Stimulated activated naive CD4-positive, alpha-beta T cell (primary cell): ENCODE measurements around the gene KCNG2.
"Not testable (repeated sequence)": the region's sequence is repeated elsewhere in the genome, so short reads cannot be mapped to it uniquely, and the experiment has no call there.

Source experiments
- DNase-seq, 6 experiments: peaks; one replicate each; lab custom pipeline; 2025; lab: John Stamatoyannopoulos, UW

The KCNG2 gene

DNA sequence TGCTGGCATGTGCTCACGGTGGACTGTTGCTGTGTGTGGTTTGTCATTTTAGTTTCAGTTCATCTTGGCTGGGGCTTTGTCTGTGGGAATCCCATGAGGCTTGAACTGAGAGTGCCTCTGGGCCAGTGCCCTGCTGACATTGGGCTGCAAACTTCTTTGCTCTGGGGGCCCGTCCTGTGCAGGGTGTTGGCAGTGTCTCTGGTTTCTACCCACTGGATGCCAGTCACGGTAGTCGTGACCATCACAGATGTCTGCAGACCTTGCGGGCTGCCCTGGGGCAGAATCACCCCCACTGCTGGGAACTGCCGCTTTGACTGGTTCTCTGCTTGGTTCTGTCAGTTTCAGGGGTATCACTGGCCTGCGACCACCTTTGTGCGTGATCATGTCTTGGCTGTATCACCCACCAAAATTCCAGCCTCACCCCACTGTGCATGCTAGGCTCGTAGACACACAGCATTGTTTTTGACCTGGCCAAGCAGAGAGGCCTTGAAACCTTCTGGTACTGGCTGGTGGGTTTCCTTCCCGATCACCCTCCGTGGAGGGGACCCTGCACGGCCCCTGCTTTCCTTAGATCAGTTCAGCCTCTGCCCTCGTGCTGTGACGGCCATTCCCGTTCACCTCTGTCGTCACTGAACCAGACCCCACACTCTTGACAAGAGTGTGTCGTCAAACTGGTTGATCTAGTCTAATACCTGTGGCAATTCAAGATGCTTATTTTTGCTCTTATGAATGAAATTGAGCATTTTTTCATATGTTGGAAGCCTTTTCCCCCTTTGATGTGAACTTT lies 57.6 kb downstream of the KCNG2 start:
- no peak for DNase-seq

DNA sequence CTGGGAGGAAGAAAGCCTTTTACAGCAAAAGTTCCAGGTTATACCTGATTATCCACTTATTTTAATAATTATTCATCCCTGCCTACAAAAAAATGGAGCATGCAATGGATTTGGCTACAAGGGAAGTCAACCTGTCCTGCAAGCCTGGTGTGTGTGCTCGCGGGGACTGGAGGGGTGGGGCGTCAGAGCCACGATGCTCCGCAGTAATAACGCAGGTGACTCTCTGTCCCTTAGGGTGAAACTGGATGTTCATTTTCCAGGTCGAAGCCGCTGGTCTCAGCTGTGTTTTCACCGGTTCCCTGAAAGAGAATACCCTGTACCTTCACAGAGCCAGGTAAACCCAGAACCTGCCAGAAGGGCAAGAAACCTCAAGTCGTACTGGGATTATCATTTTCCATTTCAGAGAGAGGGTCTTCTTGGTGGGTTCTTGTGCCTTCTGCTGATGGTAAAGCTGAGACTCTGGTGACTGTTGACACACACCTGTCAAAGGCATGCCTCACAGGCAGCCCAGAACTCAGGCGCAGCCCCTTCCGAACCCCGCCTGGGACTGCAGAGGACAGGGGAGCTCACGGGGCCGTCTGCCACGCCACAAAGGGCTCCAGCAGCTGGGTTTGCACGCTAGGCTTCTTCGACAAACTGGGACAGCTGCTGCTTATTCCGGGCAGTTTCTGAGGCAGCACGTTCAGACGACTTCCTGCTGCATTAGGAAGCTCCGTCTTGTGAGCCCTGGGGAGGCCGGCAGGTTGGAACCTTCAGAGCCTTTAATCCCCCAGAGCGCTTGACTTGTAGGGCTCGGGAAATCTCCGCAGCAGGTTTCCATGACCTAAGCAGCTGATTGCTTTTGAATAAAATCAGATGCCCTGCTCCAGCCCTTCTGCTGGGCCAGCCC lies 58.6 kb downstream of the KCNG2 start:
- peak in 2 of 6 experiments; percentile 5 to 7 for DNase-seq

DNA sequence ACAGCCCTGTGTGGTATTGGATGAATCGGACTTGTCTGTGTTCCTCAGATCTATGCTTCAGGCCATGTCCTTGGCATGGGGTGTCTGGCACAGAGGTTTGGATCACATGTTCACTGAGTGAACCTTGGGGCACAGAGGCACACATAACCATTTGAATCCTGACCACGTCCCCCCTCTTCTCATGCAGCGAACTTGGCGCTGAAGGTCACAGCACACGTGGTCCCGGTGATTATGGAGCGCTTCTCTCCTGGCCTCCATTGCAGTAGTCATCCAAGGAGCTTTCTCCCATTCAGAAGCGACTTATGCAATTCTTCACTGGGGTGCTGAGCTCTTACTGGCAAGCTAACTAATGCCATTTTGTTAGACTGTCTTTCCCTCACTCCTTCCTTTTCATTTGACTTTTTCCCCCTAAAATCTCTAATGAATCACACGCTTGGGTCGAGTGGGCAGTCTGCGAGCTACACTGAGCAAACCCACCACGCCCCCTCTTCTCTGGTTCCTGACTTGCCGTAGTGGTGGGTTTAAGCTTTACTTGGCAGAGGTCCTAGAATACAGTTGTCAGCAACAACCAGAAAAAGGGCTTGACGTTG lies 59.4 kb downstream of the KCNG2 start:
- no peak for DNase-seq

DNA sequence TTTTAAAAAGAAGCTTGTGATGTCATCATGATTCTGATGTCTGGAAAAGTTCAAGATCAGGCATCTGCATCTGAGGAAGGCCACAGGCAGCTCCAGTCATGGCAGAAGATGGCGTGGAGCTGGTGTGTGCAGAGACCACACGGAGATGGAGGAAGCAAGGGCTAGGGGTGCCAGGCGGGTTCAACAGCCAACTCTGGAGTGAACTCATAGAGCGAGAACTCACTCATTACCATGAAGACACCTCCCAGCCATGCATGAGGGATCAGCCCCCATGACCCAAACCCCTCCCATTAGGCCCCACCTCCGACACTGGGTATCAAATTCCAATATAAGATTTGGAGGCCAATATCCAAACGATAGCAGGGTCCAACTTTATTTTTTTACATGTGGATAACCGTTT lies 61.6 kb downstream of the KCNG2 start:
- no peak for DNase-seq

DNA sequence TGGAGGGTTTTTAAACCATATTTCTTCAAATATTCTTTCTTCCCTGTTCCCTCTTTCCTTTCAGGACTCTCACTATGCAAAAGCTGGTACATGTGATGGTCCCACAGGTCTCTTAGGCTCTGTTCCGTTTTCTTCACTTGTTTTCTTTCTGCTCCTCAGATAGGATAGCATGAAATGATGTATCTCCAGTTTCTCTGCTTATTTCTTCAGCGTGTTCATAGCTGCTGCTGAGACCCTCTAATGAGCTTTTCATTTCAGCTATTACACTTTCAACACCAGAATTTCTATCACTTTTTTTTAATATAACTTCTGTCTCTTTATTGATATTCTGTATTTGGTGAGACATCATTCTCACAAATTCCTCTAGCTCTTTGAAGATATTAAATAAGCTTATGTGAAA lies 63.9 kb downstream of the KCNG2 start:
- no peak for DNase-seq

DNA sequence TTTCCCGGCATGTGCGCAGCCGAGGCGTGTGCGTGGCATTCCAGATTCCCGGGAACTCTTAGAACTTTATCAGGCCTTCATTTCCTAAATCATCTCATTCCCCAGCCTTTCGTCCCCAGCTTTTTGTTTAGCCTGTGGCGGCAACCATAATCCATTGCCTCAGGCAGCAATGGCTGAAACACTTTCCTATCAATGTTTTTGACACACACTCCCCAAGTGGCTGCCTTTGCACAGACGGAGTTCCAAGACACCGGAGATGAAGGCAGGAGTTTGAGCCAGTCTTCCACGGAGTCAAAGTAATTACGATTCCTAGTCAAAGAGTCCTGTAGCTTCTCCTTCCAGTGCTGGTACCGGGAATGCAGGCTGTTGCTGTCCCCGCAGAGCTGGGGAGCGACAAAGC lies 64.8 kb downstream of the KCNG2 start:
- no peak for DNase-seq

DNA sequence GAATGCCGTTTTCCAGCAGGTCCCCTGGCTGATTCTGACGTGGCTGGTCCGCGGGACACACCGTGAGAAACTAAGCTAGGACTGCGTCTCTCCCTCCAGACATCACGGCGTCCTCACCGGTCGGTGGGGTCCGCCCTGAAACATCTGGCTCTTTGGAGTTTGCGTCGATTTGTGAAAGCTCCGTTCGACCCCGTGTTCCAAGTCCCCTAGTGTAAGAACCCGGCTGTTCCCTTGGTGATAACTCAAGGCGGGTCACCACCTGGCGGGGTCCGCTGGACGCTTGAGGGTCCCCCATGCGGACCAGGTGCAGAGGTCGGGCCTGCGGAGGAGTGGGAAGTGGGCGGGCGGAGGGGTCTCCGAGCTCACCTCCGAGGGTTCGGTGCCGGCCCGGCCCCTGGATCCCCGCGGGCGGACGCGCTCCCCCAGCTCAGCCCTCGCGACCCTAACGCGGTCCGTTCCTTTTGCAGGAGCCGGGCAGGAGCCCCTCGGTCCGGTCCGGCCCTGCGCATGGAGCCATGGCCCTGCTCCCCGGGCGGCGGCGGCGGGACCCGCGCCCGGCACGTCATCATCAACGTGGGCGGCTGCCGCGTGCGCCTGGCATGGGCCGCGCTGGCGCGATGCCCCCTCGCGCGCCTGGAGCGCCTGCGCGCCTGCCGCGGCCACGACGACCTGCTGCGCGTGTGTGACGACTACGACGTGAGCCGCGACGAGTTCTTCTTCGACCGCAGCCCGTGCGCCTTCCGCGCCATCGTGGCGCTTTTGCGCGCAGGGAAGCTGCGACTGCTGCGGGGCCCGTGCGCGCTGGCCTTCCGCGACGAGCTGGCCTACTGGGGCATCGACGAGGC lies 65.6 kb downstream of the KCNG2 start:
- DNase-seq: no peak

DNA sequence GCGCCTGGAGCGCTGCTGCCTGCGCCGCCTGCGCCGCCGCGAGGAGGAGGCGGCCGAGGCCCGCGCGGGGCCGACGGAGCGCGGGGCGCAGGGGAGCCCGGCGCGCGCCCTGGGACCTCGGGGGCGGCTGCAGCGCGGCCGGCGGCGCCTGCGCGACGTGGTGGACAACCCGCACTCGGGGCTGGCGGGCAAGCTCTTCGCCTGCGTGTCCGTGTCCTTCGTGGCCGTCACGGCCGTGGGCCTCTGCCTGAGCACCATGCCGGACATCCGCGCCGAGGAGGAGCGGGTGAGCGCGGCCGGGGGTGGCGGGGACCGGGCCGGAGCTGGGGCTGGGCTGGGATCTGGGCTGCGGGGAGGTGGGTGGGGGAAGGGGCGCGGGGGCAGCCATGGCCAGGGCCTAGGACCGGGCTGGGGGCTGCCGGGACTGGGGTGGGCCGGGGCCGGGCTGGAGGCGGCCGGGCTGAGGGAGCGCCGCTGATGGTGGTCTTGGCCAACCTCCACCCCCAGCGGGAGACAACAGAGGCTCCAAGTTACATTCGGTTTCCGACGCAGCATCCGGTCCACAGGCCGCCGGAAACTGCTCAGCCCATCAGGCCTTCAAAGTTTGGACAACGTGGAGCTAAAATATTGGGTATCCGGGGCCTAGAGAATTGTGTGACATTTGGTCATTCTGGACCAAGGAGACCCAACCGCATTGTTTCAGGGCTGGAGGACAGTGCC lies 66.4 kb downstream of the KCNG2 start:
- no peak for DNase-seq

DNA sequence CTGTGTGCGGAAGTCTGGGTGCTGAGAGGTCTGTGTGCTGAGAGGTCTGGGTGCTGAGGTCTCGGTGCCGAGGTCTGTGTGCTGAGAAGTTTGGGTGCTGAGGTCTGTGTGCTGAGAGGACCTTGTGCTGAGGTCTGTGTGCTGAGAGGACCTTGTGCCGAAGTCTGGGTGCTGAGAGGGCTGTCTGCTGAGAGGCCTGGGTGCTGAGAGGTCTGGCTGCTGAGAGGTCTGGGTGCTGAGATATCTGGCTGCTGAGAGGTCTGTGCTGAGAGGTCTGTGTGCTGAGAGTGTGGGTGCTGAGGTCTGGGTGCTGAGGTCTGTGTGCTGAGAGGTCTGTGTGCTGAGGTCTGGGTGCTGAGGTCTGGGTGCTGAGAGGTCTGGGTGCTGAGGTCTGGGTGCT lies 67.2 kb downstream of the KCNG2 start:
- not testable (repeated sequence) for DNase-seq

DNA sequence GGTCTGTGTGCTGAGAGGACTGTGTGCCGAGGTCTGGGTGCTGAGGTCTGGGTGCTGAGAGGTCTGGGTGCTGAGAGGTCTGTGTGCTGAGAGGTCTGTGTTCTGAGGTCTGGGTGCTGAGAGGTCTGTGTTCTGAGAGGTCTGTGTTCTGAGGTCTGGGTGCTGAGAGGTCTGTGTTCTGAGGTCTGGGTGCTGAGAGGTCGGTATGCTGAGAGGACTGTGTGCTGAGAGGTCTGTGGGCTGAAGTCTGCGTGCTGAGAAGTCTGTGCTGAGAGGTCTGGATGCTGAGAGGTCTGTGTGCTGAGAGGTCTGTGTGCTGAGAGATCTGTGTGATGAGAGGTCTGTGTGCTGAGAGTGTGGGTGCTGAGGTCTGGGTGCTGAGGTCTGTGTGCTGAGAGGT lies 68.2 kb downstream of the KCNG2 start:
- DNase-seq: not testable (repeated sequence)

DNA sequence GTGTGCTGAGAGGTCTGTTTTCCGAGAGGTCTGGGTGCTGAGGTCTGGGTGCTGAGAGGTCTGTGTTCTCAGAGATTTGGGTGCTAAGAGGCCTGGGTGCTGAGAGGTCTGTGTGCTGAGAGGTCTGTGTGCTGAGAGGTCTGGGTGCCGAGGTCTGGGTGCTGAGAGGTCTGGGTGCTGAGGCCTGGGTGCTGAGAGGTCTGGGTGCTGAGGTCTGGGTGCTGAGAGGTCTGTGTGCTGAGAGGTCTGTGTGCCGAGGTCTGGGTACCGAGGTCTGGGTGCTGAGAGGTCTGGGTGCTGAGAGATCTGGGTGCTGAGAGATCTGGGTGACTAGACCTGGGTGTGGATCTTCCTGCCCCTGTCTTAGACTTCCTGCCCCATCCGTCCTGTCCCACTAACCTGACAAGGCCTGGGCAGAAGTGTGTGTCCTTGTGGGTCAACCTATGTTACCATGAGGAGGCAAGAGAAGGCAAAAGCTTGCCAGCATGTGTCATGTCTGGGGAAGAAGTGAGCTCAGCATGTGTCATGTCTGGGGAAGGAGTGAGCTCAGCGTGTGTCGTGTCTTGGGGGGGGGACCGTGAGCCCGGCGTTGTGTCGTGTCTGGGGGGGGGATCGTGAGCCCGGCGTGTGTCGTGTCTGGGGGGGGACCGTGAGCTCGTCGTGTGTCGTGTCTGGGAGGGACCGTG lies 69.3 kb downstream of the KCNG2 start:
- no peak for DNase-seq

DNA sequence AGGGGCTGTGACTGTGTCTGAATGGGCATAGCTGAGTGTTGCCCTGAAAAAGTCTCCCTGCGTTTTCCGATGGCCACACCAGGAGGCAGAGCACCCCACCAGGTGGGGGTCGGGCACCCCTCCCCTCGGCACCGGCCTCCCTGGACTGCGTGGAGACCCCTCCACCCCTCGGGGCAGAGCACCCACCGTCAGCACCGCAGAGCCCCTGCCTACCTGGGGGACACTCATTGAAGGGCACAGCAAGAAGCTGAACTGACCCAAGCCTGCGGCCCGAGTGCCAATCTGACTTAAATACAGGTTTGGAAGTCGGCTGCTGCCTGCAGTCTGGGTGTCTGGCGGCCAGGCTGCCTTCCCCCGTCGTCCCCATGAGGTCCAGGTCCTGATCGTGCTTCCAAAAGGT lies 69.9 kb downstream of the KCNG2 start:
- DNase-seq: no peak

DNA sequence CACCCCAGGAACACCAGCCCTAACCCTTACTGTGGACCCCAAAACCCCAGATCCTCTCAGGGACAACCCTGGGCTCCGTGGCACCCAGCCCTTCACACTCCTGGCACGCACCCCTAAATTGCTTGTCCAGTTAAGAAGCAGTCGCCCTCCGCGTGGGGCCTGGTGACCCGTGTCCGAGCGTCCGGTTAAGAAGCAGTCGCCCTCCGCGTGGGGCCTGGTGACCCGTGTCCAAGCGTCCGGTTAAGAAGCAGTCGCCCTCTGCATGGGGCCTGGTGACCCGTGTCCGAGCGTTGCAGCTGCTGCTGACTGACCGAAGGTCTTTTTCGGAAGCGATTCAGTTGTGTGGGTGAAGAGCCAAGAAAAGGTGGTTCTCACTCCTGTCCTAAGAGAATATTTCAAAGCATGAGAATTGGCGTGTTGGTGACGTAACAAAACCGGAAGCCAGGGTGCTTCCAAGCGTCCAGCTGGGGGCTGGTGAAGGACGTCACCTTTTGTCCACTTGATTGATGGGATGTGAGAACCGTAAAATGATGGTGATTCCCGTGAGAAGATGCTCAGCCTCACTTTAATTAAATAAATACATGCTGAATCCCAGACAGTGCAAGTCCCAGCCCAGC lies 70.5 kb downstream of the KCNG2 start:
- DNase-seq: no peak

DNA sequence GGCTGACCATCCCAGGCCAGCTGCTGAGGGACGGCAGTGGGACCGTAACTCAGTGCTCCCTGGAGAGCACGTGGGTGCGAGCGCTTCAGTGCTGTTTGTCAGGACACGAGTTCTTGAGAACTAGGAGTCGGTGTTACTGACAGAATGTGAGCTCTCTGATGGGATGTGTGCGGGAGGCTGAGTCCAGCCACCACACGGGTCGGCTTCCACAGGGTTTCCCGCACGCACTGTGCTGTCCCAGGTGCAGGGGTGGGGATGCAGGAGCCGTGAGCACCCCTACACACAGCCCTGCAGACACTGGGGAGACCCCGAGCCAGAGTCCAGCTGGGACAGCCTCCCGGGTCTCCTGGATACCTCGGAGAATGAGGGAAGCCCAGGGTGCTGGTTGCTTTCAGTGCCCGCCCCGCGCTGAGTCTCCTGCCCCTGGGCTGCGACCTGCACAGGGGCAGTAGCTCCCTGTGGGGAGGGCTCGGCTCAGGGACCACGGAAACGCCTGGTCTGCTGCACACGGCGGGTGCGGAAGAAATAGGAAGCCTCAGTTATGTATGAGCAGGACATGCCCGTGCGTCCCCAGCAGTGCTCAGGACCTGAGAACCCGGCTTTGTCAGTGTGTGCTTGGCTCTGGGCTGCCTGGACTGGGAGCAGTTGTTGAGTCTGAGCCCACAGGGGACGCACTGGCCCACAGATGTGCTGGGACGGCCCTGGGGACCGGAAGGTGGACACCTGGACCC lies 71.2 kb downstream of the KCNG2 start:
- no peak for DNase-seq

DNA sequence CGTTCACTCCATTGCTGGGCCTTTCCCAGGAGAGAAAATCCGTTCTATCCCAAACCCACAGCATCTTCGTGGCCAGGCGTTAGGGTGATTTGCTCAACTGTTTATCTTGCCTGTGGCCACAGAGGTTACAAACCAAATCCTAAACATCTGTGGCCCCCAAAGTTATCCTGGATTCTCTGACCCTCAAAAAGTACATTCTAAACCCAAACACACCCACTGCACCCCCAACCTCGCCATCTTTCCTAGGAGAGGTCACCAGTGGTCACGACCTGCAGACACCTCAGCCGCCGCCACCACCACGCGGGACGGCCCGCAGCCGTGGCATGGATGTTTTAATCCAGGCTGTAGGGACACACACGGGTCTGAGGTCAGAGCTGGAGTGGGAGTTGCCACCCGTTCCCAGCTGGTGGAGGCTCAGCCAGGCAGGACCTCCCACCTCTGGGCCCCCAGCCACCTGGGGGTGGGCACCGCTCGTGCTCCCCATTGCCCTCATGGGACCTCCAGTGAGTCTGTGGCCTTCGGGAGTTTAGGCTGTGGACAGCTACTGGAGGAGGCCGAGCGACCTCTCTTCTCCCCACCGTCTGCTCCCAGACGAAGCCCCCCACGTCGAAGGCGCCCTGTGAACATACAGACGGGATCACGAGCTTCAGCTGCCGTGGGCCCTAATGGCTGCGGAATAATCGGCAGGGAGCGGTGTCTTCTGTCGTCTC lies 72.0 kb downstream of the KCNG2 start:
- DNase-seq: no peak

DNA sequence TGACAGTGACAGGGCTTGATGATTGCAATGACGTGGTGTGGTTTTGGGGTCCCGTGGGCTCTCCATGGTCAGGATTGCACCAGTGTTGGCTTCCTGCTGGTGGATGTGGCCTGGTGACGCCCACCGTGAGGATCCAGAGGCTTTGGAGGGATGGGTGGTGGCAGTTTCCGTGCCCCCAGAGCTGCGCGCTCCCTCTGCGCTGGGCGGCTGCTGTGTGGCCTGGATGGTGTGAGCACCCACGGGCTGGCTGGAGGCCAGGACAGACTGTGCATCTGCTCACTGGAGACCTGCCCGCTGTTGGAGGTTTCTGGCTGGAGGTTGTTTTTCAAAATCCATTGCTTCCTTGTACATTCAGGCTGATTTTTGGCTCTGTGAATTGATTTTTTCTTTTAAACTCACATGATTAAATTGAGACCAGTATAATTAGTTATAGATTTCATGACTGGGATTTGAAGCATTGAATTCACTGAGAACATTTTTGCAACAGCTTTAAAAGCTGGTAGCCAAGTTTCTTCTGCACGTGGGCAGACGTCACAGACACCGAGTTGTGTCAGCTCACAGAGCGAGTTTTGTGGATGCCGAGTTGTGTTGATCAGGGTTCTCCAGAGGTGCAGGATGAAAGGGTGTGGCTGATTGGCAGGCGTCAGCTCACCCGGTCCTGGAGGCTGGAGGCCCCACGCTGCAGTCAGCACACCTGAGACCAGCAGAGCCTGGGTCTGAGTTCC lies 72.7 kb downstream of the KCNG2 start:
- DNase-seq: no peak

DNA sequence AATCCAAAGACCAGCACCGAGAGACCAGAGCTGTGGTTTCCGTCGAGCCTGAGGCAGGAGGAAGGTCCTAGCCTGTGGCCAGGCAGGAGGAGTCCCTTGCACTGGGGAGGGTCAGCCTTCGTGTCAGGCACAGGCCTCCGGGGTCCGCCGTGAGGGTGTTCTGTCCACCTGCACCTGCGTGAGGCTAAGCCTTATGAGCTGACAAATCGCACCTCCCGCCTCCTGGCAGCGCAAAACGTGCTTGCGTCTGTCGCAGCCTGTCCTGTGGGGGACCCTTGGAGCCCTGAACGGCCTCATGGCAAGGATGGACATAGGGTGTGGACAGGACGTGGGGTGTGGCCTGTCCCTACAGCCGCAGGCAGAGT lies 73.3 kb downstream of the KCNG2 start:
- no peak for DNase-seq

DNA sequence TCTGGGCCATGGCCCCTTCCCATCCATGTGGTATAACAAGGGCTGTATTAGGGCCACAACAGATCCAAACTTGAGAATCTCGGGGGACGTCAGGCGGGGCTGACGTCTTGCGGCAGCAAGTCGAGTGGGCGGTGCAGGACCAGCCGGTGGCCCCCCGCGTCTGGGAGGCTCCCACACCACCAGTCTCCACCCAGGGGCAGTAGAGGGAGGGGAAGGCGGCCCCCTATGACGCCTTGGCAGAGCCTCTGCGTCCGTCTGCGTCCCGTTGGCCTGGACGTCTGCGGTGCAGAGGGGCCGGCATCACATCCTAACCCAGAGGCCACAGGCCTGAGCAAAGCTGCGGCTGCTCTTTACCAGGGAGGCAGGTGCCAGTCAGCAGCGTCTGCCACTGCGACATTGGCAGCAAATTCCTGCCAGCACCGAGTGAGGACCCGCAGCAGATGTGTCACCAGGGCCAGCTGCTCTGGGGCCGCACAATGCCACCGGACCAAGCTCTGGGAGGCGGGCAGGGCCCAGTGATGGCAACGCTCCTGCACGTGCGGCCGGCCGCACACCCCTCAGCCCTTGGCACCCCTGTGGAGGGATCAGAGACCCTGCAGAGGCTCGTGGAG lies 73.8 kb downstream of the KCNG2 start:
- no peak for DNase-seq
